ENCODE measurements around the gene ULBP1.
"Not testable (repeated sequence)": the region's sequence is repeated elsewhere in the genome, so short reads cannot be mapped to it uniquely, and the experiment has no call there.

The ULBP1 gene

DNA sequence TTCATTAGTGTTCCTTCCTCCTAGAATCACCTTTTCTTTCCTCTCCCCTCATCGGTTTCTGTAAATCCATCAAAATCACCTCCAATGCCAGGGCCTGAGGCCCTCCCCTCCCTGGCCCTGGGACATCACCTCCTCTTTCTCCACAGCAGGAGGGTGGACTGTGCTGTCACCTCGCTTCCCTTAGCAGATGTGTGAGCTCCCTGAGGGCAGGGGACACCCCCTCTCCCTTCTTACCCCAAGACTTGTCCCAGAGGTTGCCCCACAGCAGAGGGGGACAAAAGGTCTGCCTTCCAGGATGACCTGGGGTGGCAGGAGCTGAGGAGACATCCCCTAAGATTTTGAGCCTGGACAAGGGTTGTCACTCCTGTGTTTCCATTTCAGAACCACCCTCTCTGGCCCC is 5.9 kb downstream of the ULBP1 start:
- in situ Hi-C loops (cut with MboI; ENCODE audit: low sequenced_read_pairs) = no loop called here

DNA sequence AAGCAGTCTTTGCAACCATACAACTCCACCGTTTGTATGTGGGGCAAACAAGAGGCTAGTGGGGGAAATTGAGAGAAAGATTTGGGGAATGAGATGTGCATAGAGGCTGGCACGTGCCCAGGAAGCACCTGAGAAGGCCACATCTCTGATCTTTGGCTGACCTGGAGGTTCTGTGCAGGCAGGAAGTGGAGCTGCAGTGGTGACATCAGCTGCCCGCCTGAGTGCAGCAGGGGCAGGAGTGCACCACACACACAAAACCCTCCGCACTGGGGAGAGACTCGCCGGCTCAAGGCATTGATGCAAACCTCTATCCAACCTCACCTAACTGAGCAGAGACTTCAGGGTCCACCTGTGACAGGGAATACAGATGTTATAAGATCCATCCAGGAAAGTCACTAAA is 10.7 kb downstream of the ULBP1 start:
- in situ Hi-C loops (cut with MboI; ENCODE audit: low sequenced_read_pairs) = not testable (repeated sequence)

GRCh38 chr6:149974825-149975224 is 11.1 kb downstream of the ULBP1 start:
- in situ Hi-C loops (cut with MboI; ENCODE audit: low sequenced_read_pairs) = no loop called here

DNA sequence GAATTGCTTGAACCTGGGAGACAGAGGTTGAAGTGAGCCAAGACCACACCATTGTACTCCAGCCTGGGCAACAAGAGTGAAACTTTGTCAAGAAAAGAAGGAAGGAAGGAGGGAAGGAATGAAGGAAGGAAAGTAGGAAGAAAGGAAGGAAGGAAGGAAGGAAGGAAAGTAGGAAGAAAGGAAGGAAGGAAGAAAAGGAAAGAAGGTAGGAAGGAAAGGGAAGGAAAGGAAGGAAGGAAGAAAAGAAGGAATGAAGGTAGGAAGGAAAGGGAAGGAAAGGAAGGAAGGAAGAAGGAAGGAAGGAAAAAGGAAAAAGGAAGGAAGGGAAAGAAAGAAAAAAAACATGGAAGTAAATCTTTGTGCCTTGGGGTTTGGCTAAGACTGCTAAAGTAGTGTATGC is 11.7 kb downstream of the ULBP1 start:
- in situ Hi-C loops (cut with MboI; ENCODE audit: low sequenced_read_pairs) = no loop called here

DNA sequence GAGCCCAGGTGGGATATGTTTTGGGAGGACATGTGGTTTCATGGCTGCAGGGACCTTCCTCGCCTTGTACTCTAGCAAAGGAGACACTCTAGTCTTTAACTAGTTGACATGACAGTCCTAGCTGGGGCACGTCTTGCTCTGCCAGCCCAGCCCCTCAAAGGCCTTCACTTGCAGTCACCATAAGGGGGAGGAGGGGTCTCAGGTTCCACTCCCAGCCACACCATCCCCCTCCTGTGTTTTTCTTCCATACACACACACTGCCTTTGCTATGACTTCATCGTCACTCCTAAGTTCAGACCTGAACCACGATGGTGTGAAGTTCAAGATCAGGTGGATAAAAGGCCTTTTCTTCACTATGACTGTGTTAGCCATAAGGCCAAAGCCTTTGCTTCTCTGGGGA is 13.5 kb downstream of the ULBP1 start:
- in situ Hi-C loops (cut with MboI; ENCODE audit: low sequenced_read_pairs) = no loop called here

- in situ Hi-C loops (cut with MboI; ENCODE audit: low sequenced_read_pairs) = no loop called here
These were observed 14.9 kb downstream of the ULBP1 start for GRCh38 chr6:149978610-149979009.

- in situ Hi-C loops (cut with MboI; ENCODE audit: low sequenced_read_pairs) = no loop called here
These were observed 15.6 kb downstream of the ULBP1 start for GRCh38 chr6:149979293-149979692.

GRCh38 chr6:149983145-149983544 is 19.4 kb downstream of the ULBP1 start:
- in situ Hi-C loops (cut with MboI; ENCODE audit: low sequenced_read_pairs) = no loop called here

DNA sequence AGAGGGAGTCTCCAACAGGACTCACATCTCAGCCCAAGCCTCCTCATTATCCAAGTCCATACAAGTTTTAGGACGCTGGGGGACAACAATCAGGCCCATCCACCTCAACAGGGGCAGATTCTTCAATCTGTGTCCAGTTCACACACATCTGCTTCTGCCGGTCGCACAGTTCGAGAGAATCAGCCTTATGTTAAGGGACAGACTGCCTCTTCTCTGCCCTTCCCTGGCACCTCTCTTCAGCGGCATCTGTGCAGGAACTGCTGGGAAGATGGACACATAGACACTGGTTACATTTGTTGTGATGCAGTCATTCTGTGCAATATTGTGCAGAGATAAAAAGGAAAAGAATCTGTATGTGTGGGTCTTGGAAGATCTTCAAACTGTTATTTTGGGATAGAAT is 21.0 kb downstream of the ULBP1 start:
- in situ Hi-C loops (cut with MboI; ENCODE audit: low sequenced_read_pairs) = no loop called here

- in situ Hi-C loops (cut with MboI; ENCODE audit: low sequenced_read_pairs) = no loop called here
These were observed 21.8 kb downstream of the ULBP1 start for GRCh38 chr6:149985481-149985937.

GRCh38 chr6:149987602-149988107 is 23.9 kb downstream of the ULBP1 start:
- in situ Hi-C loops (cut with MboI; ENCODE audit: low sequenced_read_pairs) = no loop called here

DNA sequence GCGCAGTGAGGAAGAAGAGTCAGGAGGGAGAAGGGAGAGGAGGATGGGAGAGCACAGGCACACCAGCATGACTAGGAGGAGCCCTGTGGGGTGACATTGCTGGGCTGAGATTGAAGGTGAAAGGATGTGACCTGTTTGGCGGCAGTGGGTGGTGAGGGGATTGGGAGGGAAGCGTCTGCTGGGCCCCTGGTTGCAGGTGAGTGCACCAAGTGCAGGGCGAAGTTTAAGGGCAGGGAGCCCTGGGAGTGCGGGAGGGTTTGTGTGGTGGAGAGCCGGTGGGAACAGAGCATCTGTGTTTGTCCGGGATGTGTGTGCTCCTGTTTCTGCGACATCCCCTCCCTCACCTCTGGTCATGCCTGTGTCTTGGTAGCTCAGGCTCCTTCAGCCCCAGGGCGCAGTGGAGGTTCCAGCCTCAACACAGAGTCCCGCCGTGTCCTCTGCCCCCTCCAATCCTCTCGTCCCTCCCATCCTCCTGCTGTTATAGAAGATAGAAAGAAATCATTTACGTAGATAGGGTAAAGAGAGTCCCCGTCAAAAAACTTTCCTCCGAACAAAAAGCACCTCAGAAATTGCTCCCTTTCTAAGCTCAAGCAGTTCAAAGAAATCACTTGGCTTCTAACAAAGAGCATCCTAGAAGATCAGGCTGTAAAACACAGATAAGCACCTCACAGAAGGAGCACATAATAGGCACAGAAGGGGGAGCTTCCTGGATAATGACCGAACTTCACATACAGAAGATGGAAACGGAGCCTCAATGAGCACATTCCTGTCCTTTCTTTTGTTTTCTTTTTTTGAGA is 25.0 kb downstream of the ULBP1 start:
- in situ Hi-C loops (cut with MboI; ENCODE audit: low sequenced_read_pairs) = no loop called here

DNA sequence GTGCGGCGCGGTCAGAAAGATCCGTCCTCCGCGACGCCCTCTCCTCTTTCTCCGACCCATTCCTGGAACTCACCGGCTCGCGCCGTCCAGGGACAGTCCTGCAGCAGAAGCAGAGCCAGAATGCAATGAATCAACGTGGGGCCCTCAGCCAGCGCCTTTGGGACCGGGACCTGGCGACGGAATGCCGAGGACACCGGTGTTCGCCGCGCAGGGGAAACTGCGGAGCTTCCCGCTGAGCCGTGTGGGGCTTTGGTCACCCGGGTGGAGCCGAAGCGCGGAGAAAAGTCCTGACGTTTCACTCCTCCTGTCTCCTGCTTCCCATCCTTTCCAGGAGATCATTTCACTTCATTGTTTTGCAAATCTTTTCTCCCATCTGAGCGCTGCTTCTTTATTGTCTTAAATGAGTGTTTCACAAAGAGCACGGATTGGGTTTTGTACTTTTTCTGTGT is 26.5 kb downstream of the ULBP1 start:
- in situ Hi-C loops (cut with MboI; ENCODE audit: low sequenced_read_pairs) = no loop called here

GRCh38 chr6:149990661-149991471 is 27.1 kb downstream of the ULBP1 start:
- in situ Hi-C loops (cut with MboI; ENCODE audit: low sequenced_read_pairs) = no loop called here

DNA sequence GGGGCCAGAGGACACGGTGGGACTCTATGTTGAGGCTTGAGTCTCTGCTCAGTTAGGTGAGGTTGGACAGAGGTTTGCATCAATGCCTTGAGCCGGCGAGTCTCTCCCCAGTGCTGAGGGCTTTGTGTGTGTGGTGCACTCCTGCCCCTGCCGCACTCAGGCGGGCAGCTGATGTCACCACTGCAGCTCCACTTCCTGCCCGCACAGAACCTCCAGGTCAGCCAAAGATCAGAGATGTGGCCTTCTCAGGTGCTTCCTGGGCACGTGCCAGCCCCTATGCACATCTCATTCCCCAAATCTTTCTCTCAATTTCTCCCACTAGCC is 27.7 kb downstream of the ULBP1 start:
- in situ Hi-C loops (cut with MboI; ENCODE audit: low sequenced_read_pairs) = not testable (repeated sequence)

DNA sequence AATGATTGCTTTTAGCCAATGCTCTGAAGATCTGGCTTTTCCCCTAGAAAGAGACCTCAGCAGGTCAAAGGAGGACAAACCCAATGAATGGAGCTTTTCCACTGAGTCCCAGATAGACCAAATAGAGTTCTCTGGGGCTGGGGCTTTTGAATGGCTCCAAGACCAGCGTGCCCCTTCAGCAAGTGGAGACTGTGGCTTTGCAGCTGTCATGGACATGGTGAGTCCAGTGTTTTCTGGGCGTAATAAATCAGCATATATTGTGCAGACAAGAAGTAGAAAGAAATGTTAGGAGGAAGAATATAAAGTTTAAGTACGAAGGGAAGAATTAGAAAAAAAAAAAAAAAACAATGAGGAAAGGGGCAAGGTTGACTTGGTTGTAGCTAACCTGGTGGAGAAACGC is 28.1 kb downstream of the ULBP1 start:
- in situ Hi-C loops (cut with MboI; ENCODE audit: low sequenced_read_pairs) = no loop called here

DNA sequence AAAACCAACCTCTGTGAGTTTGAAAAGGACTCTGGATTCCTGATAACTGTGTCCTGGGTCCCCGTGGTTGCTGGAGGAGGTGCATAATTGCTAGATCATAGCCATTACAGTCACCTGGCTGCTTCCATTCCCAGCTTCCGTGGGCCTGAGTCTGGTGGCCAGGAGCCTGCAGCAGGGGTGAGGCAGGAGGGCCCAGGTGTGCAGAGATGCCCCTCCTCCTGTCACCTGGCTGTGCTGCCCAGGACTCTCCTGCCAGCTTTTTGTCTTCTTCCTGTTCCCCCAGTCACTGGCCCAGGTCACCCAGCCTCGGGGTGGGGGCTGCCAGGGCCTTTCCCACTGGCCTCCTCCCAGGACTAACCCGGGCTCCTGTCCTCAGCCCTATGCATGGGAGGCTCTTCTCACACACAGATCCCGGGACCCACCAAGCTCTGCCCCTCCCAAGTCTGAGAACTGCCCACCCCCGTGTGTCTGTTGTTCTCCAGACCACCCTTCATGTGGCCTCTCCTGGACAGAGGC is 31.6 kb downstream of the ULBP1 start:
- in situ Hi-C loops (cut with MboI; ENCODE audit: low sequenced_read_pairs) = no loop called here

GRCh38 chr6:149995971-149996370 is 32.2 kb downstream of the ULBP1 start:
- in situ Hi-C loops (cut with MboI; ENCODE audit: low sequenced_read_pairs) = no loop called here

- in situ Hi-C loops (cut with MboI; ENCODE audit: low sequenced_read_pairs) = no loop called here
These were observed 35.9 kb downstream of the ULBP1 start for GRCh38 chr6:149999636-150000035.

DNA sequence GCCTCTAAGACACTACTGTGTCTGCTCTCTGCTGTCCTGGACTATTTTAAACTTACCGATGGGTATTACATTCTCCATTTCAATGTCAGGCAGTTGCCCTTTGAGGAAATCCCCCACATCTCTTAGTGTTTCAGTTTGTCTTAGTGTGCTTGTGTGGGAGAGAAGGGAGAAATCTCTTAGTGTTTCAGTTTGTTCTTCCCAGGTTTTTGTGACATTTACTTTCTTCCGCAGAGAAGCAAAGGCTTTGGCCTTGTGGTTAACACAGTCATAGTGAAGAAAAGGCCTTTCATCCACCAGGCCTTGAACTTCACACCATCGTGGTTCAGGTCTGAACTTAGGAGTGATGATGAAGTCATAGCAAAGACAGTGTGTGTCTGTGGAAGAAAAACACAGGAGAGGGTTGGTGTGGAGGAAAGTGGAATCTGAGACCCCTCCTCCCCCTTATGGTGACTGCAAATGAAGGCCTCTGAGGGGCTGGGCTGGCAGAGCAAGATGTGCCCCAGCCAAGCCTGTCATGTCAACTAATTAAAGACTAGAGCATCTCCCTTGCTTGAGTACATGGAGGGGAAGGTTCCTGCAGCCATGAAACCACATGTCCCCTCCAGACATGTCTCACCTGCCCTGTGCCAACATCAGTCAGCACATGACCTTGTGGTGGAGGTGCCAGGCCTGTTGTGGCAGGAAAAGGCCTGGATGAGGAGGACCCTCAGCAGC is 37.7 kb downstream of the ULBP1 start:
- in situ Hi-C loops (cut with MboI; ENCODE audit: low sequenced_read_pairs) = no loop called here

- in situ Hi-C loops (cut with MboI; ENCODE audit: low sequenced_read_pairs) = no loop called here
These were observed 39.0 kb downstream of the ULBP1 start for GRCh38 chr6:150002710-150003109.

Data from hTERT RPE-1 (cell line).